SK-MEL-5 (cell line): Measurements from ENCODE around the gene CDKAL1. TPM values are rescaled to one million over a fixed set of nuclear protein-coding genes. Genes with fewer than 3 reads are reported as not detected.

ENCODE experiments used
- DNase-seq: peaks from one replicate; pipeline ENCODE4 v3.0.0-alpha.2; 2016; ENCODE audit warnings: low read depth, low spot score
- in situ Hi-C: cut with HindIII; loops from 2 replicates; pipeline ENCODE4 v1.10.0; 2016; ENCODE audit warnings: low sequenced_read_pairs, high pct_unique_total_duplicates, low pct_unique_long_range_greater_than_20kb
- total RNA-seq: library from RNA; depleted of rRNA; stranded (reverse); fragments of >200 nt; shearing (Covaris generic); gene quantifications from 2 replicates; pipeline ENCODE4 v1.2.3, GENCODE V29; 2014

The CDKAL1 gene
- total RNA-seq, 1 experiment from 2014 or later: 32.7 TPM

- in situ Hi-C loops: no loop called here
- no peak for DNase-seq
Observed at GRCh38 chr6:21159465-21159864, 625.2 kb downstream of the CDKAL1 start.

- in situ Hi-C loops: no loop called here
Observed at GRCh38 chr6:21161707-21162106, 627.5 kb downstream of the CDKAL1 start.

GRCh38 chr6:21163110-21163837 is 629.0 kb downstream of the CDKAL1 start:
- no peak for DNase-seq
- in situ Hi-C loops: no loop called here

More at GRCh38 chr6:21161707-21162106, 627.5 kb downstream of the CDKAL1 start:
- DNase-seq: no peak

- in situ Hi-C loops: no loop called here
- DNase-seq: no peak
Observed at GRCh38 chr6:21163838-21164180, 629.6 kb downstream of the CDKAL1 start.

GRCh38 chr6:21164768-21165326 is 630.6 kb downstream of the CDKAL1 start:
- in situ Hi-C loops: no loop called here
- peak; percentile 52 for DNase-seq

GRCh38 chr6:21166754-21167153 is 632.5 kb downstream of the CDKAL1 start:
- no peak for DNase-seq
- in situ Hi-C loops: no loop called here

GRCh38 chr6:21167790-21168189 is 633.5 kb downstream of the CDKAL1 start:
- no peak for DNase-seq
- in situ Hi-C loops: no loop called here

- no peak for DNase-seq
- in situ Hi-C loops: no loop called here
Observed at GRCh38 chr6:21171801-21172200, 637.5 kb downstream of the CDKAL1 start.

GRCh38 chr6:21173031-21173430 is 638.8 kb downstream of the CDKAL1 start:
- no peak for DNase-seq
- in situ Hi-C loops: no loop called here

- in situ Hi-C loops: no loop called here
- DNase-seq: no peak
Observed at GRCh38 chr6:21173678-21174077, 639.4 kb downstream of the CDKAL1 start.

GRCh38 chr6:21176197-21176596 is 641.9 kb downstream of the CDKAL1 start:
- no peak for DNase-seq
- in situ Hi-C loops: no loop called here

- in situ Hi-C loops: no loop called here
- DNase-seq: peak; percentile 76
Observed at GRCh38 chr6:21180155-21180554, 645.9 kb downstream of the CDKAL1 start.

GRCh38 chr6:21180800-21181337 is 646.6 kb downstream of the CDKAL1 start:
- in situ Hi-C loops: no loop called here
- no peak for DNase-seq

- in situ Hi-C loops: no loop called here
- no peak for DNase-seq
Observed at GRCh38 chr6:21181866-21182265, 647.6 kb downstream of the CDKAL1 start.

GRCh38 chr6:21182589-21182988 is 648.3 kb downstream of the CDKAL1 start:
- DNase-seq: no peak
- in situ Hi-C loops: no loop called here

GRCh38 chr6:21185861-21186478 is 651.7 kb downstream of the CDKAL1 start:
- in situ Hi-C loops: no loop called here
- no peak for DNase-seq

GRCh38 chr6:21186479-21187055 is 652.3 kb downstream of the CDKAL1 start:
- in situ Hi-C loops: no loop called here

GRCh38 chr6:21187485-21187884 is 653.2 kb downstream of the CDKAL1 start:
- in situ Hi-C loops: no loop called here
- DNase-seq: no peak

More at GRCh38 chr6:21186479-21187055, 652.3 kb downstream of the CDKAL1 start:
- no peak for DNase-seq
